ENCODE results near the gene LPP. TPM values are rescaled to one million over a fixed set of nuclear protein-coding genes. Genes with fewer than 3 reads are reported as not detected.

Gene LPP
- total RNA-seq, 2 donors from 2014 or later: 170 to 246 TPM

- no peak for DNase-seq
These were observed 161.6 kb downstream of the LPP start for GRCh38 chr3:188315553-188315952.

DNA sequence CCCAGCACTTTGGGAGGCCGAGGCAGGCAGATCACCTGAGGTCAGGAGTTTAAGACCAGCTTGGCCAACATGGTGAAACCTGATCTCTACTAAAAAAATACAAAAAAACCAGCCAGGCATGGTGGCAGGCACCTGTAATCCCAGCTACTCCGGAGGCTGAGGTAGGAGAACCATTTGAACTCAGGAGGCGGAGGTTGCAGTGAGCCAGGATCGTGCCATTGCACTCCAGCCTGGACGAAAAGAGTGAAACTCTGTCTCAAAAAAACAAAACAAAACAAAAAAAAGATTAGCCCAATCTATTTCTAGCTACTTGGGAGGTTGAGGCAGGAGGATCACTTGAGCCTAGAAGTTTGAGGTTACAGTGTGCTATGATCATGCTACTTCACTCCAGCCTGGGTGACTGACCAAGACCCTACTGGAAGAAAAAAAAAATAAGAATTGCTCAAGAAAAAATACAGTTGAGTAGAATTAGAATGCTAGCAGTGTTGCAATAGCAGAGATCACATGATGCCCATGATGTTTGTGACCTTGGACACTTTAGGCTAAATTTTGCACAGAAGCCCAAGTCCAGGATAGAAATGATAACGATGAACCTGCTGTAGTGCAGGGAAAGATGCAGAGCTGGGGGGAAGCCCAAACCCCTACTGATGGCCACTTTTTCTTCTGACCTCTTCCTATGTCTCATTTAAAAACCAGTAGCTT is 162.2 kb downstream of the LPP start:
- TF ChIP-seq, protein P1, sequence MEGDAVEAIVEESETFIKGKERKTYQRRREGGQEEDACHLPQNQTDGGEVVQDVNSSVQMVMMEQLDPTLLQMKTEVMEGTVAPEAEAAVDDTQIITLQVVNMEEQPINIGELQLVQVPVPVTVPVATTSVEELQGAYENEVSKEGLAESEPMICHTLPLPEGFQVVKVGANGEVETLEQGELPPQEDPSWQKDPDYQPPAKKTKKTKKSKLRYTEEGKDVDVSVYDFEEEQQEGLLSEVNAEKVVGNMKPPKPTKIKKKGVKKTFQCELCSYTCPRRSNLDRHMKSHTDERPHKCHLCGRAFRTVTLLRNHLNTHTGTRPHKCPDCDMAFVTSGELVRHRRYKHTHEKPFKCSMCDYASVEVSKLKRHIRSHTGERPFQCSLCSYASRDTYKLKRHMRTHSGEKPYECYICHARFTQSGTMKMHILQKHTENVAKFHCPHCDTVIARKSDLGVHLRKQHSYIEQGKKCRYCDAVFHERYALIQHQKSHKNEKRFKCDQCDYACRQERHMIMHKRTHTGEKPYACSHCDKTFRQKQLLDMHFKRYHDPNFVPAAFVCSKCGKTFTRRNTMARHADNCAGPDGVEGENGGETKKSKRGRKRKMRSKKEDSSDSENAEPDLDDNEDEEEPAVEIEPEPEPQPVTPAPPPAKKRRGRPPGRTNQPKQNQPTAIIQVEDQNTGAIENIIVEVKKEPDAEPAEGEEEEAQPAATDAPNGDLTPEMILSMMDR (IDR thresholded peaks at IDR 0.05): no peak
- H3K27ac ChIP-seq: no peak overlapping the region

More at GRCh38 chr3:188315553-188315952, 161.6 kb downstream of the LPP start:
- Histone ChIP-seq H3K9me3 (no peaks in the 10 kb centered on the region), H3K9ac (ENCODE audit: low read depth in 2 of 2, low read length in 2 of 2) (no peak overlapping the region), H3K4me1 (no peaks in the 10 kb centered on the region), H3K36me3 (no peaks in the 10 kb centered on the region), H3K27me3 (no peaks in the 10 kb centered on the region), H3K4me3 (no peak overlapping the region), H3K27ac (no peak overlapping the region)
- intact Hi-C loops (cut with DNase I): no loop called here
- TF ChIP-seq, protein P1 (IDR thresholded peaks at IDR 0.05): no peak

GRCh38 chr3:188316723-188317070 is 162.7 kb downstream of the LPP start:
- H3K4me3 ChIP-seq: no peak overlapping the region
- TF ChIP-seq, protein P1 (IDR thresholded peaks at IDR 0.05): no peak
- H3K4me1 ChIP-seq: no peaks in the 10 kb centered on the region
- no peaks in the 10 kb centered on the region for H3K36me3 ChIP-seq
- H3K9me3 ChIP-seq: no peaks in the 10 kb centered on the region
- DNase-seq: no peak
- H3K27ac ChIP-seq: no peak overlapping the region
- intact Hi-C loops (cut with DNase I): no loop called here
- no peaks in the 10 kb centered on the region for H3K27me3 ChIP-seq
- H3K9ac ChIP-seq (ENCODE audit: low read depth in 2 of 2, low read length in 2 of 2): no peak overlapping the region

More for the DNA sequence above, 162.2 kb downstream of the LPP start:
- Histone ChIP-seq H3K9me3 (no peaks in the 10 kb centered on the region), H3K36me3 (no peaks in the 10 kb centered on the region), H3K9ac (ENCODE audit: low read depth in 2 of 2, low read length in 2 of 2) (no peak overlapping the region), H3K4me1 (no peaks in the 10 kb centered on the region), H3K4me3 (no peak overlapping the region), H3K27me3 (no peaks in the 10 kb centered on the region)
- intact Hi-C loops (cut with DNase I): no loop called here
- DNase-seq: no peak

- TF ChIP-seq, protein P1 (IDR thresholded peaks at IDR 0.05): no peak
- no peaks in the 10 kb centered on the region for H3K9me3 ChIP-seq
- H3K36me3 ChIP-seq: no peaks in the 10 kb centered on the region
- H3K27ac ChIP-seq: no peak overlapping the region
- DNase-seq: no peak
- H3K9ac ChIP-seq (ENCODE audit: low read depth in 2 of 2, low read length in 2 of 2): no peak overlapping the region
- no peaks in the 10 kb centered on the region for H3K27me3 ChIP-seq
- H3K4me1 ChIP-seq: no peaks in the 10 kb centered on the region
- intact Hi-C loops (cut with DNase I): no loop called here
- H3K4me3 ChIP-seq: no peak overlapping the region
These were observed 165.6 kb downstream of the LPP start for GRCh38 chr3:188319569-188319968.

GRCh38 chr3:188320757-188321156 is 166.8 kb downstream of the LPP start:
- TF ChIP-seq, protein P1 (IDR thresholded peaks at IDR 0.05): no peak
- H3K27me3 ChIP-seq: no peaks in the 10 kb centered on the region
- H3K36me3 ChIP-seq: no peaks in the 10 kb centered on the region
- no peak for DNase-seq
- H3K9ac ChIP-seq (ENCODE audit: low read depth in 2 of 2, low read length in 2 of 2): no peak overlapping the region
- intact Hi-C loops (cut with DNase I): no loop called here
- no peak overlapping the region for H3K27ac ChIP-seq
- H3K4me1 ChIP-seq: no peaks in the 10 kb centered on the region
- H3K4me3 ChIP-seq: no peak overlapping the region
- H3K9me3 ChIP-seq: no peaks in the 10 kb centered on the region

All from colonic mucosa (tissue), 4 donors.